Omental fat pad (tissue), 4 donors: ENCODE measurements around the gene ATG14. TPM values are rescaled to one million over a fixed set of nuclear protein-coding genes. Genes with fewer than 3 reads are reported as not detected.

Experiments
- ATAC-seq: fragments of 150-250 bp; one replicate; pipeline ENCODE4 v1.9.1; 2016; ENCODE audit warnings: mild to moderate bottlenecking, moderate library complexity; ENCODE audit not compliant: low FRiP score
- DNase-seq: peaks from one replicate; pipeline ENCODE4 v3.0.0-alpha.2; 2019; ENCODE audit warnings: low spot score
- CTCF ChIP-seq, 3 donors: fragments of 450-650 bp; IDR thresholded peaks; one replicate each; pipeline ENCODE4 v1.5.1; 2016 to 2017; ENCODE audit warnings: antibody characterized with exemption in 3 of 3, mild to moderate bottlenecking in 3 of 3, moderate library complexity in 2 of 3
- total RNA-seq, 4 donors: library from RNA; depleted of rRNA; stranded (reverse); fragments of >200 nt; gene quantifications; one replicate each; pipeline ENCODE4 v1.1.0, GENCODE V29; 2016

ATG14 gene
- total RNA-seq, 4 donors from 2014 or later: 7.3 to 14.8 (median 8.0) TPM

DNA sequence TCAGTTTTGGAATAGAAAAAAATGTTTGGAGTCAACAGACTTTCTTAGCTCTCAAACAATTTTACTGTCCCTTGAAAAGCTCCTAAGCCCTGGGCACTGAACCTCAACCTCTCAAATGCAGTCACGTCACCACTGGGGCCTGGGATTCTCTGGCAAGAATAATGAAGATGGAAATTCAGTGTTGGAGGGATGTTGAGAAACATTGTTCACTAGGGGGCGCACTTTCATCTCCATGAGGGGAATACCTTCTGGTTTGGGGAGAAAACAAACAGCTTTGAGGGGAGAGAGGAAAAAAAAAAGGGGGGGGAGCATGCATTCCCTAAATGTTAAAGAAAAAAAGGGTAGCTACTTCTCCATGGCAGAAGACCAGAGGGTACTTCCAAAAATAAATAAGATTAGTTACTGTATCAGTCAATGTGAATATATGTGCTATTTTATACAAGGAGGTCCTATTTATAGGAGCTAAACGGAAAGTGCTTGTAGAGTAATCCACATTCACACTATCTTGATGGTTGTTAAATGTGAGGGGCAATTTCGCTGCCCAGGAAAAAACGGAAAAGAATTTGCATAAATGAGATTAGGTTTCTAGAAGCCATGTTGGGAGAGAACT is 34.6 kb upstream of the ATG14 start:
- no peak for ATAC-seq
- no peak for TF ChIP-seq CTCF (IDR thresholded peaks at IDR 0.05)
- DNase-seq: no peak

DNA sequence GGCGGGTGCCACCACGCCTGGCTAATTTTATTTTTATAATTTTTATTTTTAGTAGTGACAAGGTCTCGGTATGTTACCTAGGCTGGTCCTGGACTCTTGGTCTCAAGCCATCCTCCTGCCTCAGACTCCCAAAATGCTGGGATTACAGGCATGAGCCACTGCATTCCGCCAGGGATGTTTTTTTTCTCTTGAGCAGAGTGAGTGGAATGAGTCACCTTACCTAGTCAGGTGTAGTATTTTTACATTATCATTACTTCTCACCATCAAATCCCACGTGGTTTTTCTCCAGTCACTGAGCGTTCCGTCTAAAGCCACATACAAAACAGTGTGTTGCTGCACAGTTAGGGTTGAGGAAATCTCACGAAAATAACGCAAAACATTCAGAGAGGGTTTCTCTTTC is 29.7 kb upstream of the ATG14 start:
- ATAC-seq: no peak
- no peak for DNase-seq
- TF ChIP-seq CTCF (IDR thresholded peaks at IDR 0.05): no peak

- DNase-seq (no peak), ATAC-seq (no peak)
- TF ChIP-seq CTCF (IDR thresholded peaks at IDR 0.05): no peak
Observed at GRCh38 chr14:55440385-55440784, 28.8 kb upstream of the ATG14 start, which contains the start of gene TBPL2. TBPL2 (minus strand) TSS chr14:55440616; CDS start chr14:55440449, 167 bp downstream.

GRCh38 chr14:55438066-55438683 is 26.5 kb upstream of the ATG14 start:
- no peak for TF ChIP-seq CTCF (IDR thresholded peaks at IDR 0.05)
- DNase-seq: no peak
- no peak for ATAC-seq

- TF ChIP-seq CTCF (IDR thresholded peaks at IDR 0.05): no peak
- no peak for DNase-seq
- no peak for ATAC-seq
Observed at GRCh38 chr14:55436931-55437330, 25.3 kb upstream of the ATG14 start.

DNA sequence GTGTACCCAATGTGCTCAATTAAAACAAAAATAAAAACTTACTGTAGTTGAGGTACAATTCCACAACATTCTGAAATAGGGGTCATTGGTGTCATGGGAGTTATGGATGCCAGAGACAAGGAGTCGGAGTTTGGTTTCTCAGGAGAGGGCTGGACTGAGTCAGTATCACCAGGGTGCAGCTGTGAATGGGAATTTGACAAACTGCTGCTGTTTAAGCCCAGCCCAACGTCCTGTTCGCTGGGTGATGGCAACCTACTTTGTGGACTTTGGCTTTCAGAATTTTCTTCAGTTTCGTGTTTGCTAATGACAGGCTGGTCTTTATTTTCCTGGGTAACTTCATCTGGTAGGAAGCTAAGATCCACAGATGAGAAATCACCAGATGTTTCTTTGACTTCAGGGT is 24.9 kb upstream of the ATG14 start:
- DNase-seq: no peak
- no peak for ATAC-seq
- TF ChIP-seq CTCF (IDR thresholded peaks at IDR 0.05): no peak

GRCh38 chr14:55434805-55435174 is 23.2 kb upstream of the ATG14 start:
- DNase-seq (no peak), ATAC-seq (no peak)
- no peak for TF ChIP-seq CTCF (IDR thresholded peaks at IDR 0.05)
